GM13976 (cell line): ENCODE measurements around the gene LPXN.

Source experiments
- DNase-seq: peaks from one replicate; pipeline ENCODE4 v3.0.0; 2012; ENCODE audit warnings: low spot score
- in situ Hi-C: fragments of 300-500 bp; cut with MboI; formaldehyde crosslinking; loops from one replicate; pipeline ENCODE4 v1.12.0; 2022; ENCODE audit warnings: low sequenced_read_pairs, mixed read lengths, inconsistent platforms; ENCODE audit not compliant: unreplicated experiment
- TF ChIP-seq, protein P1 (sequence below): IDR thresholded peaks from 2 replicates; pipeline ENCODE4 v1.5.1; 2012; ENCODE audit warnings: borderline replicate concordance, mild to moderate bottlenecking; ENCODE audit not compliant: insufficient read depth; ENCODE audit errors: extremely low read depth, missing control alignments, control extremely low read depth

Gene LPXN

DNA sequence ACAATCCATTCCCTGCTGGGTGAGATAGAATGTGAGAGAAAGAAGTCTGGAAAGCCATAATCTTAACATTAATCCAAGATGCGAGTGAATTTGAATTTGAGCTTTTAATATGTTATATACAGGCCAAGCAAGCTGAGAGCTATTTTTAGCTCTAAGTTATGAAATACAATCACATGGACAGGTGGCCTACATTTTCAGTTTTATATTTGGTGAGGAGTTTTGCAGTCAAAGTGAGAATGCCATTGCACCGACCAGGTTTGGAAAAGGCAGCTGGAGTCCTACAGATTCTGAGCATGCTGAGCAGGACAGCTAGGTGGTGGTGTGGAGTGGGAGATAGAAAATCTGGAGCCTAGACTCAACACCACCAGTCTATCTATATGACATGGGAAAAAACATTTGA lies 79.8 kb downstream of the LPXN start:
- TF ChIP-seq, protein P1, sequence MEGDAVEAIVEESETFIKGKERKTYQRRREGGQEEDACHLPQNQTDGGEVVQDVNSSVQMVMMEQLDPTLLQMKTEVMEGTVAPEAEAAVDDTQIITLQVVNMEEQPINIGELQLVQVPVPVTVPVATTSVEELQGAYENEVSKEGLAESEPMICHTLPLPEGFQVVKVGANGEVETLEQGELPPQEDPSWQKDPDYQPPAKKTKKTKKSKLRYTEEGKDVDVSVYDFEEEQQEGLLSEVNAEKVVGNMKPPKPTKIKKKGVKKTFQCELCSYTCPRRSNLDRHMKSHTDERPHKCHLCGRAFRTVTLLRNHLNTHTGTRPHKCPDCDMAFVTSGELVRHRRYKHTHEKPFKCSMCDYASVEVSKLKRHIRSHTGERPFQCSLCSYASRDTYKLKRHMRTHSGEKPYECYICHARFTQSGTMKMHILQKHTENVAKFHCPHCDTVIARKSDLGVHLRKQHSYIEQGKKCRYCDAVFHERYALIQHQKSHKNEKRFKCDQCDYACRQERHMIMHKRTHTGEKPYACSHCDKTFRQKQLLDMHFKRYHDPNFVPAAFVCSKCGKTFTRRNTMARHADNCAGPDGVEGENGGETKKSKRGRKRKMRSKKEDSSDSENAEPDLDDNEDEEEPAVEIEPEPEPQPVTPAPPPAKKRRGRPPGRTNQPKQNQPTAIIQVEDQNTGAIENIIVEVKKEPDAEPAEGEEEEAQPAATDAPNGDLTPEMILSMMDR = peak; percentile 15
- in situ Hi-C loops = no loop called here
- DNase-seq = no peak

DNA sequence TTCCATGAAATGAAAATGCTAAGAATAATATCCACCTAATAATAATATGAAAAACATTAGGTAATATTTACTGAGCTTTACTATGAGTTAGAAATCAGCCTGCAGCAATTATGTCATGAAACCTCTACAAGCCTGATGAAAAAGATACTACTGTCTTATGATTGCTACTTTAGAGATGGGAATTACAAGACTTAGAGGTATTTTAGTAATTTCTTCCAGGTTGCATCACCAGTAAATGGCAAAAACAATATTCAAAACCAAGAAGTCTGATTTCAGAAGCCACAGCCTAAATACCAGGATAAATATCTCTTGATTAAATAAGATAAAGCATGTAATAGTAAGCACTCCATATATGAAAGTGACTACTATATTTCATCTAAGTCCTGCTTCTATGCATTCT lies 81.6 kb downstream of the LPXN start:
- TF ChIP-seq, protein P1 = no peak
- in situ Hi-C loops = no loop called here
- DNase-seq = no peak

DNA sequence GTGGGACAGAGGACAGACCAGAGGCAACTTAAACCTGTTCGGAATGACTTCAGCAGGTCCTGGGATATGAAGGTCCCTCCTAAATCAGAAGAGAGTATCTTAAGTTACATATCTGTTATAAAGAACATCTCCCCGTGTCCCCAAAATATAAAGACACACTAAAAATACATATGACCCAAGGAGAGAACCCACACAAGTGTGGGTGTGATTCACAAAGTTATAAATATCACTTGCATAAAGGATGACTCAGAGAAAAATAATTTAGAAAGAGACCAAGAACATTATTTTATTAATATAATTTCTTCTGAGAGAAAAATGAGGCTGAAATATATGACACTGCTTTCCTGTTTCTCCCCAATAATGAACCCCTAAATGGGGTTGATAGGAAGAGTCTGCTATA lies 82.0 kb downstream of the LPXN start:
- in situ Hi-C loops = no loop called here
- TF ChIP-seq, protein P1 = no peak
- peak; percentile 16 for DNase-seq

DNA sequence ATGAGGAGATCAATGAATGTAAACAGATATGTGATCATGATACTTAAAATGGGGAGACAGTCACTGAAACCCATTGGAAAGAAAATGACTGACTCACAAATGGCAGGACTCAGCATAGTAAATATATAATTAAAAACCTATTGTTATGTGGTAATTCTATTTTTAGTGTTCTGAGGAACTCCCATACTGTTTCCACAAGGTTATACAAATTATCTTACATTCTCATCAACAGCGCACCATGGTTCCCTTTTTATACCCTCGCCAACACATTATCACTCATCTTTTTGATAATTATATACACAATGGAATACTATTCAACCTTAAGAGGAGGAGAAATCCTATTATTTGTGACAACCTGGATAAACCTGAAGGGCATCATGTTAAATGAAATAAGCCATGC lies 84.8 kb downstream of the LPXN start:
- in situ Hi-C loops = no loop called here
- TF ChIP-seq, protein P1 = no peak
- no peak for DNase-seq

DNA sequence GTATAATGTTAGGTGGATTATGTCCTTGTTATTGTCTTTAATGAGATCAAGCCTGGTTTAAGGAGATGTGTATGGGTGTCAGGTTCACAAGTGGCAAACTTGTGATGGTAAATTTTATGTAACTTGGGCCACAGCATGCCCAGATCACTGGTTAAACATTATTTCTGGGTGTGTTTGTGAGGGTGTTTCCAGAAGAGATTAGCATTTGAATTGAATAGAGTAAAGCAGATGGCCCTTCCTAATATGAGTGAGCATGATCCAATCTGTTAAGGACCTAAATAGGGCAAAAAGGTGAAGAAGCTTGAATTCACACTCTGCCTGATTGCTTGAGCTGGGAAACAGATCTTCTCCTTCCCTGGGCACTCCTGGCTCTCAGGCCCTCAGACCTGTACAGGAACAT lies 88.5 kb downstream of the LPXN start:
- in situ Hi-C loops = no loop called here
- TF ChIP-seq, protein P1 = no peak
- DNase-seq = no peak

DNA sequence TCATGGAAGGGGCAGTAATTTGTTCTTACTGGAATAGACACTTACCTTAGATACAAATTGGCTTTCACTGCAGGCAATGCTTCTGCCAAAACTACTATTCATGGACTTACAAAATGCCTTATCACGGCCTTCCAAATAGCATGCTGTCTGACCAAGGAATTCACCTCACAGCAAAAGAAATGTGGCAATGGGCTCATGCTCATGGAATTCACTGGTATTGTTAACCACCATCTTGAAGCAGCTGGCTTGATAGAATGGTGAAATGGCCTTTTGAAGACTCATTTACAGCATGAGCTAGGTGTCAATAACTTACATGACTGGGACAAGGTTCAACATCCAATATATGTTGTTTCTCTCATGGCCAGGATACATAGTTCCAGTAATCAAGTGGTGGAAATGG lies 89.7 kb downstream of the LPXN start:
- DNase-seq = no peak
- in situ Hi-C loops = no loop called here
- TF ChIP-seq, protein P1 = no peak
